Muscle layer of colon (tissue), 2 donors: Measurements from ENCODE around the gene FN3K.
"Not testable (repeated sequence)": the region's sequence is repeated elsewhere in the genome, so short reads cannot be mapped to it uniquely, and the experiment has no call there.

Experiments used
- H3K27ac ChIP-seq: one replicate; pipeline ENCODE4 v1.7.0; 2013; ENCODE audit warnings: low read depth, mild to moderate bottlenecking, low read length, moderate library complexity
- H3K27me3 ChIP-seq, 2 donors: one replicate each; pipeline ENCODE4 v1.7.0; 2013; ENCODE audit warnings: low read length in 2 of 2, mild to moderate bottlenecking in 2 of 2; ENCODE audit not compliant: insufficient read depth in 2 of 2, control insufficient read depth in 1 of 2
- H3K36me3 ChIP-seq: one replicate; pipeline ENCODE4 v1.7.0; 2013; ENCODE audit warnings: mild to moderate bottlenecking, low read length; ENCODE audit not compliant: insufficient read depth
- H3K4me1 ChIP-seq: one replicate; pipeline ENCODE4 v1.7.0; 2013; ENCODE audit warnings: mild to moderate bottlenecking, low read length; ENCODE audit not compliant: insufficient read depth
- H3K4me3 ChIP-seq, 2 donors: one replicate each; pipeline ENCODE4 v1.7.0; 2013; ENCODE audit warnings: low read length in 2 of 2, low read depth in 1 of 2, mild to moderate bottlenecking in 1 of 2, moderate library complexity in 1 of 2
- H3K9ac ChIP-seq: one replicate; pipeline ENCODE4 v1.7.0; 2013; ENCODE audit warnings: low read length
- H3K9me3 ChIP-seq: one replicate; pipeline ENCODE4 v1.7.0; 2013; ENCODE audit warnings: mild to moderate bottlenecking, low read length
- donor health status: abdominal sarcoma.
- donor health status: Adenocarcinoma of cecum.

Gene FN3K

GRCh38 chr17:82723169-82723807 is 12.1 kb upstream of the FN3K start:
- H3K9ac ChIP-seq = no peak overlapping the region
- no peak overlapping the region for H3K4me3 ChIP-seq
- no peaks in the 10 kb centered on the region for H3K4me1 ChIP-seq
- no peak overlapping the region for H3K27ac ChIP-seq
- no peaks in the 10 kb centered on the region for H3K27me3 ChIP-seq
- peaks cover 38% of the 10 kb centered on the region for H3K36me3 ChIP-seq
- no peaks in the 10 kb centered on the region for H3K9me3 ChIP-seq

DNA sequence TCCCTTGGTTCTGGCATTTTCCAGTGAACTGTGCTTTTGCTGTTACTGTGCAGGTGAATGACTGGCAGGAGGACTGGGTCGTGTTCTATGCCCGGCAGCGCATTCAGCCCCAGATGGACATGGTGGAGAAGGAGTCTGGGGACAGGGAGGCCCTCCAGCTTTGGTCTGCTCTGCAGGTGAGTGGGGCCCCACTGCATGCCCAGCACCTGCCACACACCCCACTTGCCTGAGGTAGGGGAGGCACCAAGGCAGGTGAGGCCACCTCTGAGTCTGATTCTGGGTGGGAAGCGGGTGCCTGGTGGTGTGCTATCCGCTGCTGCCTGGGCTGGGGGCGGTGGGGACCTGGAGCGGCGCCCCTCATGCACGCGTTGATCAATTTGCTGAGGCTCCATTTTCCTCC is 9.0 kb upstream of the FN3K start:
- peaks cover 20% of the 10 kb centered on the region for H3K36me3 ChIP-seq
- H3K4me1 ChIP-seq = no peaks in the 10 kb centered on the region
- no peaks in the 10 kb centered on the region for H3K9me3 ChIP-seq
- no peak overlapping the region for H3K4me3 ChIP-seq
- no peak overlapping the region for H3K9ac ChIP-seq
- no peak overlapping the region for H3K27ac ChIP-seq
- no peaks in the 10 kb centered on the region for H3K27me3 ChIP-seq

GRCh38 chr17:82729479-82730260 is 5.7 kb upstream of the FN3K start:
- peaks cover 4% of the 10 kb centered on the region for H3K36me3 ChIP-seq
- H3K9ac ChIP-seq = no peak overlapping the region
- no peak overlapping the region for H3K4me3 ChIP-seq
- H3K4me1 ChIP-seq = no peaks in the 10 kb centered on the region
- H3K27ac ChIP-seq = no peak overlapping the region
- no peaks in the 10 kb centered on the region for H3K9me3 ChIP-seq
- H3K27me3 ChIP-seq = no peaks in the 10 kb centered on the region

DNA sequence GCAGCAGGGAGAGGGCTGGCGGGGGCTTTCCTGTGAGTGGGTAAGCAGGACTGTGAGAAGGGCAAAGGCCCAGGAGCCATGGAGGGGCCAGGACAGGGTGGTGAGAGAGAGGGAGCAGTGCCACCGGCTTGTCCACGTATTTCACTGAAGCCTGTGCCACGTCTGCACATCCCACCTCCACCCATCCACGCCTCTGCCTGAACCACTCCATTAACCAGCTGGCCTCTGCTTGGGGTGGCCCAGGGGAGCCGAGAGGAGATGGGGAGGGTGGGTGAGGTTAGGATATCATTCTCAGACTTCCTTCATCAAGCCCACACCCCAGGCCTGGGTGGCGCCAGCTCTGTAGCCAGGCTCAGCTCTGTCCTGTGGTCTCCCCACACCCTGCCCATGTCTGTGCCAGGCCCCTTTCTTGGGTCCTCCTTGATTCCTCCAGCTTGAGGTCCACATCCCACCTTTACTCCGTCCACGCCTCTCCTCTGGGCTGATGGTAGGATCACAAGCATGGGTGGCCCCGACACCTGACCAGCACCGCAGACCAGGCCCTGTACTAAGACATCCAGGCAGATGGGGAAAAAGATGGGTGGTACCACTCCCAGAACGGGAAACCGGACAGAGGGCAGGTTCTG is 3.2 kb upstream of the FN3K start:
- no peaks in the 10 kb centered on the region for H3K9me3 ChIP-seq
- no peak overlapping the region for H3K9ac ChIP-seq
- peaks cover 10% of the 10 kb centered on the region for H3K4me1 ChIP-seq
- H3K36me3 ChIP-seq = no peaks in the 10 kb centered on the region
- no peak overlapping the region for H3K27ac ChIP-seq
- H3K27me3 ChIP-seq = no peaks in the 10 kb centered on the region
- no peak overlapping the region for H3K4me3 ChIP-seq

DNA sequence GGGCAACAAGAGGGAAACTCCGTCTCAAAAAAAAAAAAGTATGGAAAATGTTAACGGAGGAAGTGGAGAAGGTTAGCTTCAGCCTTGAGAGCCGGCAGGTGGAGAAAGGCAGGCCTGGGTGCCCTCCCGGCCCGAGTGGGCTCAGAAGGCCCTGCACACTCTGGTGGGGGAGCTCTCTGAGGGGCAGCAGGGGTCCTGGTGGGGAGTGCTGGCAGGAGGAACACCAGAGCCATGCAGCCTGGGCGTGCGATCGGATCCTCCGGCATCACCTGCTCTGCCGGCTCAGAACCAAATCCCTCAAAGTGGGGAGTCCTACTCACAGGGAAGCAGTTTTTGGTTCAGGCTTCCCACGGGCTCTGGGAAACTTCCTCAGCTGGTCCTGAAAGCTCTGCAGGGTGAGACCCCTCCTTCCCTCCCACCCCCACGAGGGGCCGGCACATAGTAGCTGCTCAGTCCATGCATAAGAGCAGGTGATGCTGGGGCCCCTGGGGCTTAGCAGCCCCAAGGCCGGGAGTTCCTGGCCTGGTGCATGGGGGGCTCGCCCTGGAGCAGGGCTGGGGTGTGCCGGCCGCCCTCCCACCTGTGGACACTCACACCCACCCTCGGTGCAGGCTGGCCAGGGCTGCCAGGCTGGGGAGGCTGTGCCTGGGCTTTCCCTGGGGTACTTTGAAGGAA is 1.2 kb downstream of the FN3K start:
- peaks cover 10% of the 10 kb centered on the region for H3K4me1 ChIP-seq
- H3K27me3 ChIP-seq = no peaks in the 10 kb centered on the region
- H3K9ac ChIP-seq = peak overlapping the region; percentile 53
- H3K9me3 ChIP-seq = peaks cover 9% of the 10 kb centered on the region
- H3K4me3 ChIP-seq = peak overlapping the region in 1 of 2 donors; percentile 70
- peaks cover 18% of the 10 kb centered on the region for H3K36me3 ChIP-seq
- no peak overlapping the region for H3K27ac ChIP-seq

DNA sequence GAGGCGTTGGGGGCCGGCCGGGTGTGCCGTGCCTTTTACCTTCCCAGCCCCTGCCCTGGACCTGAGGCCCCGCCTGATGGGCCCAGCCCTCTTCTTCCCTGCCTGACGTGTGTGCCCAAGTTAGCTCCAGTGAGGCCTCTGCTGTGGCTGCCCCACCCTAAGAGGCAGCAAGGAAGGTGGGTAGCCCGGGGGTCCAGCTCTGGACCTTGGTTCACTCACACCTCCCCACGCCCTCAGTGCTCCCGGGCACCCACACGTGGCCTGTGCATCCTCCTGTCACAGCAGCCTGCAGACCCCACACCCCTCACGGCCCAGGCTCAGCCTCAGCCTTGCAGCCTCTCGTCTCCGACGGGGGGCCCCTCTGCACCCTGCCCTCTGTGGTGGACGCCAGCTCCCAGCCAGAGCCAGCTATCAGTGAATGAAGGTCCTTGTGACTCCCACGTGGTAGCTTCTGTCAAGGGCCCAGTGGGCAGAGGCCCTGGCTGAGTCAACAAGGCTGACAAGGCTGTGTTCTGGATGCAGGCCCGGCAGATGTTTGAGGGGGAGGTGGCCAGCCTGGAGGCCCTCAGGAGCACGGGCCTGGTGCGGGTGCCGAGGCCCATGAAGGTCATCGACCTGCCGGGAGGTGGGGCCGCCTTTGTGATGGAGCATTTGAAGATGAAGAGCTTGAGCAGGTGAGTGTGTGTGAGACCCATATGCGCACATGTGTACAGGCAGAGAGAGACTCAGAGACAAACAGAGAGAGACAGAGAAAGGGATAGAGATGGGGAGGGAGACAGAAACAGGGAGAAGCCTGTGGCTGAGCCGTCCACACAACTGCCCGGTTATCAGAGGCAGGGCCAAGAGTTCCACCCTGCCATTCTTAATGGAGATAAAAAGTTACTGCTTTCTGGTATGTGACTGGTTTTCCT is 2.8 kb downstream of the FN3K start:
- no peak overlapping the region for H3K4me3 ChIP-seq
- no peaks in the 10 kb centered on the region for H3K27me3 ChIP-seq
- peaks cover 28% of the 10 kb centered on the region for H3K36me3 ChIP-seq
- H3K4me1 ChIP-seq = peaks cover 10% of the 10 kb centered on the region
- H3K27ac ChIP-seq = no peak overlapping the region
- peaks cover 9% of the 10 kb centered on the region for H3K9me3 ChIP-seq
- H3K9ac ChIP-seq = no peak overlapping the region

DNA sequence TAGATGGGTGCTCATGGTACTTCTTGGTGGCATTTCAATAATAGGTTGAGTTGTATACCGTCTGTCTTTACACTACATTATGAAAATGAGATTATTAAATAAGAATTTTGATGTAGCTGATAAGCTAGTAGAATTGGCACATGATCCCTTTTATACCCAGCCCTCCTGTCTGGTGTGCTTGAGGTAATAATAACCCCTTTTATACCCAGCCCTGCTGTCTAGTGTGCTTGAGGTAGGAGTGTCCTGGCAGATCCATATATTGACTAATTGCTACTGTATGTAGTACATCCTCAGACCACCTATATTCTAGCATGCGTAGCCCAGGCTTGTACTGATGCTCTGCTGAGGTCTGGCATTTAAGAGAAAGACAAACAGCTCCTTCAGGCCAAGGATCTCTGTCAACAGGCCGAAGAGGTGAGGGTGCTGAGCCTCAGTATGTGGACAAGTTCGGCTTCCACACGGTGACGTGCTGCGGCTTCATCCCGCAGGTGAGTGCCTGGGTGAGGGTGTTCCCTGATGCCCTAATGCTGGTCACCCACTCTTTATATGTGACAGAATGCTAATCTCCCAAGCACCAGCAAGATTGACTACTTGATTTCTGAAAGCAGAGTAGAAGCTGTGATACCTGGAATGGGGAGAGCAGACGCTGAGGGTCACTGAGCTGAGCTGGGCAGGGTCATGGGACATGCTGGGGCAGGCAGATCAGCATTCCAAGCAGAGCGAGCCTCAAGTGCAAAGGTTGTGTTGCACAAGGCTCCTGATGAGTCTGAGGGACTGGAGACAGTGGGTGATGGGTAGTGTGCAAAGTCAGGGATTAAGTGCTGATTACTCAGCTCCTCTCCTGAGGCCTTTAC is 5.7 kb downstream of the FN3K start:
- H3K4me3 ChIP-seq = no peak overlapping the region
- peaks cover 8% of the 10 kb centered on the region for H3K4me1 ChIP-seq
- H3K27me3 ChIP-seq = no peaks in the 10 kb centered on the region
- H3K9ac ChIP-seq = no peak overlapping the region
- no peak overlapping the region for H3K27ac ChIP-seq
- H3K36me3 ChIP-seq = peaks cover 34% of the 10 kb centered on the region
- H3K9me3 ChIP-seq = peaks cover 9% of the 10 kb centered on the region

GRCh38 chr17:82743344-82744219 is 8.2 kb downstream of the FN3K start:
- Histone ChIP-seq H3K27ac (no peak overlapping the region), H3K4me3 (no peak overlapping the region), H3K9me3 (peaks cover 9% of the 10 kb centered on the region), H3K4me1 (no peaks in the 10 kb centered on the region), H3K9ac (no peak overlapping the region), H3K27me3 (no peaks in the 10 kb centered on the region), H3K36me3 (peaks cover 34% of the 10 kb centered on the region)

- not testable (repeated sequence) for H3K9ac ChIP-seq, H3K4me3 ChIP-seq, H3K27me3 ChIP-seq, H3K9me3 ChIP-seq, H3K27ac ChIP-seq, H3K4me1 ChIP-seq
- peaks cover 34% of the 10 kb centered on the region for H3K36me3 ChIP-seq
Measured at GRCh38 chr17:82744736-82745135, 9.3 kb downstream of the FN3K start.
